ENCODE measurements around the gene CKS1B.
"Not testable (repeated sequence)": the region's sequence is repeated elsewhere in the genome, so short reads cannot be mapped to it uniquely, and the experiment has no call there.

The CKS1B gene

GRCh38 chr1:154982897-154983648 lies 8.6 kb downstream of the CKS1B start, which contains the start of gene FLAD1:
Gene FLAD1 (plus strand): TSS chr1:154983344. CDS start chr1:154983695, 351 bp downstream.
- H3K36me3 ChIP-seq (replicated peaks; ENCODE audit: low read depth, low read length): peaks cover 25% of the 10 kb centered on the region
- H3K4me2 ChIP-seq (ENCODE audit: low read length): peak within 1 kb of the TSS; percentile 98
- TF ChIP-seq EZH2phosphoT487 (IDR thresholded peaks at IDR 0.05; ENCODE audit: low read depth): no peak
- TF ChIP-seq CTCF (IDR thresholded peaks at IDR 0.05; ENCODE audit: low read depth, low read length): no peak
- peak within 1 kb of the TSS; percentile 91 for H3K4me3 ChIP-seq (ENCODE audit: low read length)
- peak within 1 kb of the TSS; percentile 79 for H3K27ac ChIP-seq (ENCODE audit: low read length)
- H3K9me3 ChIP-seq (ENCODE audit: insufficient read depth, low read length): no peaks in the 10 kb centered on the region
- peak within 1 kb of the TSS; percentile 77 for H2AFZ ChIP-seq (ENCODE audit: low read depth, low read length)
- H4K20me1 ChIP-seq (ENCODE audit: insufficient read depth, low read length): no peaks in the 10 kb centered on the region
- H3K27me3 ChIP-seq (ENCODE audit: low read depth, low read length): no peaks in the 10 kb centered on the region
- peaks cover 15% of the 10 kb centered on the region for H3K4me1 ChIP-seq (ENCODE audit: low read length)
- peak within 1 kb of the TSS; percentile 88 for H3K9ac ChIP-seq (ENCODE audit: low read length)
- peaks cover 75% of the 10 kb centered on the region for H3K79me2 ChIP-seq (ENCODE audit: low read length)

- peak overlapping the region; percentile 44 for H3K27ac ChIP-seq (ENCODE audit: low read length)
- no peak for TF ChIP-seq EZH2phosphoT487 (IDR thresholded peaks at IDR 0.05; ENCODE audit: low read depth)
- no peak for TF ChIP-seq CTCF (IDR thresholded peaks at IDR 0.05; ENCODE audit: low read depth, low read length)
- H3K36me3 ChIP-seq (replicated peaks; ENCODE audit: low read depth, low read length): peaks cover 28% of the 10 kb centered on the region
- H3K4me1 ChIP-seq (ENCODE audit: low read length): peaks cover 15% of the 10 kb centered on the region
- peak overlapping the region; percentile 90 for H3K4me2 ChIP-seq (ENCODE audit: low read length)
- peaks cover 76% of the 10 kb centered on the region for H3K79me2 ChIP-seq (ENCODE audit: low read length)
- peak overlapping the region; percentile 91 for H3K4me3 ChIP-seq (ENCODE audit: low read length)
- no peaks in the 10 kb centered on the region for H3K27me3 ChIP-seq (ENCODE audit: low read depth, low read length)
- H3K9ac ChIP-seq (ENCODE audit: low read length): peak overlapping the region; percentile 86
- 0 out of 2 replicates have a peak overlapping the region, but pooled peaks have one; percentile 8 for H2AFZ ChIP-seq (ENCODE audit: low read depth, low read length)
- no peaks in the 10 kb centered on the region for H3K9me3 ChIP-seq (ENCODE audit: insufficient read depth, low read length)
- no peaks in the 10 kb centered on the region for H4K20me1 ChIP-seq (ENCODE audit: insufficient read depth, low read length)
Measured at GRCh38 chr1:154983776-154984466, 9.4 kb downstream of the CKS1B start.

- not testable (repeated sequence) for H4K20me1 ChIP-seq (ENCODE audit: insufficient read depth, low read length); H3K4me2 ChIP-seq (ENCODE audit: low read length); H2AFZ ChIP-seq (ENCODE audit: low read depth, low read length); H3K27ac ChIP-seq (ENCODE audit: low read length); H3K9me3 ChIP-seq (ENCODE audit: insufficient read depth, low read length); H3K27me3 ChIP-seq (ENCODE audit: low read depth, low read length); H3K9ac ChIP-seq (ENCODE audit: low read length); H3K4me3 ChIP-seq (ENCODE audit: low read length)
- peaks cover 15% of the 10 kb centered on the region for H3K4me1 ChIP-seq (ENCODE audit: low read length)
- peaks cover 56% of the 10 kb centered on the region for H3K79me2 ChIP-seq (ENCODE audit: low read length)
- peaks cover 27% of the 10 kb centered on the region for H3K36me3 ChIP-seq (replicated peaks; ENCODE audit: low read depth, low read length)
Measured at GRCh38 chr1:154986736-154987135, 12.3 kb downstream of the CKS1B start.

- Histone ChIP-seq H3K4me3 (ENCODE audit: low read length) (no peak overlapping the region), H3K4me2 (ENCODE audit: low read length) (no peak overlapping the region), H3K27ac (ENCODE audit: low read length) (no peak overlapping the region), H3K9ac (ENCODE audit: low read length) (no peak overlapping the region), H3K36me3 (replicated peaks; ENCODE audit: low read depth, low read length) (peaks cover 27% of the 10 kb centered on the region), H4K20me1 (ENCODE audit: insufficient read depth, low read length) (no peaks in the 10 kb centered on the region), H3K9me3 (ENCODE audit: insufficient read depth, low read length) (no peaks in the 10 kb centered on the region), H3K4me1 (ENCODE audit: low read length) (peaks cover 13% of the 10 kb centered on the region), H2AFZ (ENCODE audit: low read depth, low read length) (no peak overlapping the region), H3K27me3 (ENCODE audit: low read depth, low read length) (no peaks in the 10 kb centered on the region), H3K79me2 (ENCODE audit: low read length) (peaks cover 50% of the 10 kb centered on the region)
- TF ChIP-seq CTCF (IDR thresholded peaks at IDR 0.05; ENCODE audit: low read depth, low read length) (no peak), EZH2phosphoT487 (IDR thresholded peaks at IDR 0.05; ENCODE audit: low read depth) (no peak)
Measured at GRCh38 chr1:154987326-154987725, 12.8 kb downstream of the CKS1B start.
